Lower leg skin (tissue), 4 donors: ENCODE data around the gene LNX1. TPM values are rescaled to one million over a fixed set of nuclear protein-coding genes. Genes with fewer than 3 reads are reported as not detected.

Experiments used
- DNase-seq, 2 donors: peaks; one replicate each; pipeline ENCODE4 v3.0.0-alpha.2; 2019; ENCODE audit warnings: low spot score in 2 of 2
- H3K4me3 ChIP-seq: fragments of 200-600 bp; sonication (generic); 2 replicates; pipeline ENCODE4 v1.5.1; 2017; ENCODE audit warnings: mild to moderate bottlenecking, low read depth; ENCODE audit not compliant: poor library complexity, severe bottlenecking
- POLR2A ChIP-seq, 2 donors: fragments of 450-650 bp; IDR thresholded peaks; one replicate each; pipeline ENCODE4 v1.6.1; 2016 to 2017; ENCODE audit warnings: antibody characterized with exemption in 2 of 2, mild to moderate bottlenecking in 1 of 2, moderate library complexity in 1 of 2
- WGBS, 2 donors: methylation state at CpG; one replicate each; pipeline ENCODE4 v1.1.5; 2018; 5-methylcytosine and 5-hydroxymethylcytosine counted together
- intact Hi-C: fragments of 100-400 bp; cut with DNase I; formaldehyde crosslinking; loops from one replicate; pipeline ENCODE4 v1.15.0; 2023; ENCODE audit warnings: low total_unique reads
- total RNA-seq, 4 donors: library from RNA; depleted of rRNA; stranded (reverse); fragments of >200 nt; gene quantifications; one replicate each; pipeline ENCODE4 v1.1.0, GENCODE V29; 2016
- TF ChIP-seq, protein P1 (sequence below), 3 donors: fragments of 450-650 bp; IDR thresholded peaks; one replicate each; pipeline ENCODE4 v1.5.1; 2016; ENCODE audit warnings: antibody characterized with exemption in 3 of 3, mild to moderate bottlenecking in 3 of 3, moderate library complexity in 2 of 3

Gene LNX1
- total RNA-seq, 4 donors from 2014 or later: 37.0 to 79.9 (median 49.5) TPM

DNA sequence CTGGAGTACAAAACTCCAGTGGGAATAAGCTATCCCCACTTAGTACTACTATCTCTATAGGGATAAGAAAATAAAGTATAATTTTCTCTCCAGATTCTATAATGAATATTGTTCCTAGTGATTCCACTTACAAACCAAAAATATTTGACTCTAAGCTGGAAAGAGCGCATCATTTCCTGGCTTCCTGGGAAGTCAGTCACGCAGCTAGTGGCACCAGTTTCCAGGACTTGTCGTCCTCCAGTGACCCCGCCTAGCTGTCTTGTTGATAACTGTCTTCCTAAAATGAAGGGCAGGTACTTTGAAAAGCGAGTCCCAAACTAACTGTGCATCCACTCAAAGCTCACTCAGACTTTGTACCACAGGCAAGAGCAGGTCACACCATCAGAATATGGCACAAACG lies 39.3 kb downstream of the LNX1 start:
- DNase-seq: peak in 1 of 2 donors; percentile 36
- intact Hi-C loops: loop anchor here (5.0 kb wide), 1 partner anchor 1195 kb away; no protein-coding TSS in a partner anchor
- WGBS, 2 donors: 57 to 59% methylated on average over 6 of the region's 6 CpGs
- no peak overlapping the region for H3K4me3 ChIP-seq
- no peak for TF ChIP-seq POLR2A (IDR thresholded peaks at IDR 0.05)
- TF ChIP-seq, protein P1, sequence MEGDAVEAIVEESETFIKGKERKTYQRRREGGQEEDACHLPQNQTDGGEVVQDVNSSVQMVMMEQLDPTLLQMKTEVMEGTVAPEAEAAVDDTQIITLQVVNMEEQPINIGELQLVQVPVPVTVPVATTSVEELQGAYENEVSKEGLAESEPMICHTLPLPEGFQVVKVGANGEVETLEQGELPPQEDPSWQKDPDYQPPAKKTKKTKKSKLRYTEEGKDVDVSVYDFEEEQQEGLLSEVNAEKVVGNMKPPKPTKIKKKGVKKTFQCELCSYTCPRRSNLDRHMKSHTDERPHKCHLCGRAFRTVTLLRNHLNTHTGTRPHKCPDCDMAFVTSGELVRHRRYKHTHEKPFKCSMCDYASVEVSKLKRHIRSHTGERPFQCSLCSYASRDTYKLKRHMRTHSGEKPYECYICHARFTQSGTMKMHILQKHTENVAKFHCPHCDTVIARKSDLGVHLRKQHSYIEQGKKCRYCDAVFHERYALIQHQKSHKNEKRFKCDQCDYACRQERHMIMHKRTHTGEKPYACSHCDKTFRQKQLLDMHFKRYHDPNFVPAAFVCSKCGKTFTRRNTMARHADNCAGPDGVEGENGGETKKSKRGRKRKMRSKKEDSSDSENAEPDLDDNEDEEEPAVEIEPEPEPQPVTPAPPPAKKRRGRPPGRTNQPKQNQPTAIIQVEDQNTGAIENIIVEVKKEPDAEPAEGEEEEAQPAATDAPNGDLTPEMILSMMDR (IDR thresholded peaks at IDR 0.05): no peak

DNA sequence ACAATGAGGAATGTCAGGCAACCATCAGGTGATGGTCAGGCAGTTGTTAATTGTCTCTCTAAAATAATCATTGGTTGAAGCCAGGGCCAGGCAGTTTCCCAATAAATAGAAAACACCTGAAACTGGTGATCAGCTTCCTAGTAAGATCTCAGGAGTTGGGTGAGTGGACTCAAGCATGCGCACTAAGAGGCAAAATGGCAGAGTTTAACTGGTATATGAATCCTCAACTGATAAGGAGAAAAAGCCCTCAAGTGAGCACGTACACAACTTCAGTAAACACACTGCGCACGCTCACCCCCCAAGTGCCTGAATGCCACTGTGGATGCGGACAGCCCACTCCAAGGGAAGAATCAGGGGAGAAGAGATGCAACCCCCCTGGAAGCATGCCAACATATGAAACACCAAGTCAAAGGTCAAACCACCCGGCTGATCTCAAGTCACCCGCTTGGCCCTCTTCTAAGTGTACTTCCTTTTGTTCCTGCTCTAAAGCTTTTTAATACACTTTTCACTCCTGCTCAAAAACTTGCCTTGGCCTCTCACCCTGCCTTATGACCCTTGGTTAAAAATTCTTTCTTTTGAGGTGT lies 39.9 kb downstream of the LNX1 start:
- DNase-seq: no peak
- H3K4me3 ChIP-seq: no peak overlapping the region
- TF ChIP-seq POLR2A (IDR thresholded peaks at IDR 0.05): no peak
- TF ChIP-seq, protein P1 (IDR thresholded peaks at IDR 0.05): no peak
- intact Hi-C loops: loop anchor here (5.0 kb wide), 1 partner anchor 1196 kb away; no protein-coding TSS in a partner anchor
- 84% methylated on average over 7 of the region's 7 CpGs for WGBS, 2 donors

DNA sequence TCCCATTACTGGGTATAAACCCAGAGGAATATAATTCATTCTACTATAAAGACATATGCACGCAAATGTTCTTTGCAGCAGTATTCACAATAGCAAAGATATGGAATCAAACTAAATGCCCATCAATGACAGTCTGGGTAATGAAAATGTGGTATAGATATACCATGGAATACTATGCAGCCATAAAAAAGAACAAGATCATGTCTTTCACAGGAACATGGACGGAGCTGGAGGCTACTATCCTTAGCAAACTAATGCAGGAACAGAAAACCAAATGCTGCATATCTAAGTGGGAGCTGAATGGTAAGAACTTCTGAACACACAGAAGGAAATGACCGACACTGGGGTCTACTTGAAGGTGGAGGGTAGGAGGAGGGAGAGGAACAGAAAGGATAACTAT lies 42.6 kb downstream of the LNX1 start:
- no peak overlapping the region for H3K4me3 ChIP-seq
- DNase-seq: no peak
- intact Hi-C loops: no loop called here
- 92 to 99% methylated on average over 3 of the region's 3 CpGs for WGBS, 2 donors
- TF ChIP-seq POLR2A (IDR thresholded peaks at IDR 0.05): no peak
- TF ChIP-seq, protein P1 (IDR thresholded peaks at IDR 0.05): no peak

DNA sequence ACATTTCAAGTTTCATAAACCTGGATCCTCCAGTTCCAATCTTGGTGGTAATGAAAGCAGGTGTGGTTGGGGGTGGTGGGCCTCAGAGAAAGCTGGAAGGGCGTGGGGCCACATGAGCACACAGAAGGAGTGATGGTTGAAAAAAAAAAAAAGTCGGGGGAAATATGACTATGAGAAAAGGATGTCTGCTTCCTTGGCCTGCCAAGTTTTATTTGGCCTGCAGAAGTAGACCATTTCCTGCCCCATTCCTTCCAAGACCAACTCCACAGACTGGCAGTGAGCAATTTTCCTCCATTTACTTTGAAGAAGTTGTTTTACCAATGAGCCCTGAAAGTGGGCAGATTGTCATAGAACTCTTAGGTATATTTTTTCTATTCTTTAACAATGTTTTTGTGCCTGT lies 43.3 kb downstream of the LNX1 start:
- intact Hi-C loops: no loop called here
- no peak overlapping the region for H3K4me3 ChIP-seq
- TF ChIP-seq, protein P1 (IDR thresholded peaks at IDR 0.05): no peak
- WGBS, 2 donors: 39 to 56% methylated on average over 2 of the region's 2 CpGs
- no peak for DNase-seq

DNA sequence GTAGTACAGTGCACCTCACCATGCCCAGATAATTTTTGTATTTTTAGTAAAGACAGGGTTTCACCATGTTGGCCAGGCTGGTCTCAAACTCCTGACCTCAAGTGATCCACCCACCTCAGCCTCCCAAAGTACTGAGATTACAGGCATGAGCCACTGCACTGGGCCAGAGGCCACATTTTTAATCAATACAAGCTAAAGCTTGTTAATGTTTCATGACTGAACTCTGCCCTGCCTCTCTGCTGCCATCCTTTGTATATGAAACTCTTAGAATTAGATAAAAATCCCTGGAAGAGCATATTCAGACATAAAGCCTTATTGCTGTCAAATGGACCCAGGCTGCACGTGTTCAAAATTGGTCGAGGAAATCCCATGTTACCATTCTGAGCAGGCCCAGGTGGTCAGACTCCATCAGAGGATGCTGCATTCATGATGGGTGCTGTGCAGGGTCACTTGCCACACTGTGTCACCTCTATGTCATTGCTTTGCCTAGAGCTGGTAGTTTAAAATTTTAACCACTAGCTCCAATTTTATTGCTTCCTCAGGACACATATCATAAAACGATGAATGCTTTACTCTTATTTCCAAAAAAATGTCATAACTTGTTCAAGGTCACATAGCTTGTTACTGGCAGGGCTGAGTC lies 45.2 kb downstream of the LNX1 start:
- intact Hi-C loops: no loop called here
- DNase-seq: no peak
- 66 to 67% methylated on average over 3 of the region's 3 CpGs for WGBS, 2 donors
- TF ChIP-seq, protein P1 (IDR thresholded peaks at IDR 0.05): no peak
- TF ChIP-seq POLR2A (IDR thresholded peaks at IDR 0.05): no peak
- no peak overlapping the region for H3K4me3 ChIP-seq
